IPS-20b (cell line): Measurements from ENCODE around the gene ADK.
"Not testable (repeated sequence)": the region's sequence is repeated elsewhere in the genome, so short reads cannot be mapped to it uniquely, and the experiment has no call there.

Experiments used
- H3K27ac ChIP-seq: one replicate; pipeline ENCODE4 v1.5.1; 2013; ENCODE audit warnings: low read length
- H3K27me3 ChIP-seq: 2 replicates; pipeline ENCODE4 v1.6.1; 2013; ENCODE audit warnings: mild to moderate bottlenecking, low read length, inconsistent platforms; ENCODE audit not compliant: insufficient read depth
- H3K36me3 ChIP-seq: 2 replicates; pipeline ENCODE4 v1.6.1; 2013; ENCODE audit warnings: low read depth, mild to moderate bottlenecking, inconsistent platforms, low read length, moderate library complexity; ENCODE audit not compliant: insufficient read depth
- H3K4me1 ChIP-seq: 2 replicates; pipeline ENCODE4 v1.6.1; 2013; ENCODE audit warnings: mild to moderate bottlenecking, control low read depth, inconsistent platforms, low read length, moderate library complexity; ENCODE audit not compliant: insufficient read depth
- H3K4me3 ChIP-seq: 2 replicates; pipeline ENCODE4 v1.5.1; 2013; ENCODE audit warnings: mild to moderate bottlenecking, low read length, inconsistent platforms
- H3K9ac ChIP-seq: 2 replicates; pipeline ENCODE4 v1.6.1; 2013; ENCODE audit warnings: low read depth, mild to moderate bottlenecking, inconsistent platforms, low read length, moderate library complexity
- H3K9me3 ChIP-seq: 2 replicates; pipeline ENCODE4 v1.6.1; 2013; ENCODE audit warnings: mild to moderate bottlenecking, low read depth, low read length, inconsistent platforms; ENCODE audit not compliant: insufficient read depth

Gene ADK

GRCh38 chr10:74544106-74544505, 393.1 kb downstream of the ADK start:
- H3K4me1 ChIP-seq: peaks cover 14% of the 10 kb centered on the region; the same call in 1 of the 2 replicates
- no peaks in the 10 kb centered on the region for H3K9me3 ChIP-seq
- no peak overlapping the region for H3K27ac ChIP-seq
- H3K36me3 ChIP-seq: no peaks in the 10 kb centered on the region
- H3K4me3 ChIP-seq: no peak overlapping the region
- H3K27me3 ChIP-seq: no peaks in the 10 kb centered on the region
- no peak overlapping the region for H3K9ac ChIP-seq

DNA sequence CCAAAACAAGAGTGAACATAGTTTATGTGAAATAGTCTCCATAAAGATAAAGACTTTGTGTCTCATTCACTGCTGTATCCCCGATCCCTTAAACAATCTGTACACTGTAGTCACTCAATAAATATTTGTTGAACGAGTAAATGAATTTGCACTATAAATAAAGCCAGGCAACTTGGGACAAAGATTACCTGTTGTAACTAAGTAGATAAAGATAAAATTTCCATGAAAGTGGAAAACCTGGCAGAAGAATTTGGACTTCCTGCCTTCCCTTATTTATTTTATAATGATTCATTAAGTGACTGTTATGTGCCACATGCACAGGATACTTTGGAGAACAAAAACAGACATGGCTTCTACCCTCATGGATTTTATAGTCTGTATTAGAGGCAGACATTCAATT, 397.7 kb downstream of the ADK start:
- Histone ChIP-seq H3K4me1 (peaks cover 12% of the 10 kb centered on the region; the same call in 1 of the 2 replicates), H3K9ac (no peak overlapping the region), H3K9me3 (no peaks in the 10 kb centered on the region), H3K27ac (no peak overlapping the region), H3K36me3 (no peaks in the 10 kb centered on the region), H3K4me3 (no peak overlapping the region), H3K27me3 (no peaks in the 10 kb centered on the region)

GRCh38 chr10:74556072-74556705, 405.2 kb downstream of the ADK start:
- Histone ChIP-seq H3K9me3 (no peaks in the 10 kb centered on the region), H3K4me1 (no peaks in the 10 kb centered on the region), H3K9ac (no peak overlapping the region), H3K4me3 (no peak overlapping the region), H3K27me3 (no peaks in the 10 kb centered on the region), H3K27ac (no peak overlapping the region), H3K36me3 (no peaks in the 10 kb centered on the region)

DNA sequence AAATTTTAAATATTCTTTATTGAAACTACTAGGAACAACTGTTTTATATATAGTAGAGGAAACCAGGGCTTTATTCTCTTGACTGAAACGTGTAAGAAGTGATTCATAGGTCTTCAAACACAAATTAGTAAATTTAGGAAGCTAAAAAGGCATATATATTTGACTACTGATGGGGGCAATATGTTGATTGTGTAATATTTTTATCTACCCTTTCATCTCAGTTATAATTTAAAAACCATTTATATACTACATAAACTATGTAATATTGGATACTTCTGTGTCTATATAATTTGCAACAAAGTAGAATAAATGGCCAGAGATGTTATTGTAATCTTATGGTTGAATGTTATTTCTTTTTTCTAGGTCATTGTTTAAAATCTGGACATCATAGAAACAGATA, 406.1 kb downstream of the ADK start:
- Histone ChIP-seq H3K9ac (no peak overlapping the region), H3K9me3 (no peaks in the 10 kb centered on the region), H3K4me1 (no peaks in the 10 kb centered on the region), H3K36me3 (no peaks in the 10 kb centered on the region), H3K4me3 (no peak overlapping the region), H3K27me3 (no peaks in the 10 kb centered on the region), H3K27ac (no peak overlapping the region)

DNA sequence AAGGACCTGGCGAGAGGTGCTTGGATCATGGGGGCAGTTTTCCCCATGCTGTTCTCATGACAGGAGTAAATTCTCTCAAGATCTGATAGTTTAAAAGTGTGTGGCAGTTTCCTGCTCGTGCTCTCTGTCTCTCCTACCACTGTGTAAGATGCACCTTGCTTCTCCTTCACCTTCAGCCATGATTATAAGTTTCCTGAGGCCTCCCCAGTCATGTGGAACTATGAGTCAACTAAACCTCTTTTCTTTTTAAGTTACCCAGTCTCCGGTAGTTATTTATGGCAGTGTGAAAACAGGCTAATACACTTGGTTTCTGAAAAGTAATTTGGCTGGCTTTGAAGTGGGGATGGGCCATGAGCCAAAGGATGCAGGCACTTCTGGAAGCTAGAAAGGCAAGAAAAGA, 407.4 kb downstream of the ADK start:
- H3K36me3 ChIP-seq: no peaks in the 10 kb centered on the region
- no peak overlapping the region for H3K4me3 ChIP-seq
- H3K9me3 ChIP-seq: no peaks in the 10 kb centered on the region
- no peaks in the 10 kb centered on the region for H3K27me3 ChIP-seq
- no peak overlapping the region for H3K9ac ChIP-seq
- H3K4me1 ChIP-seq: no peaks in the 10 kb centered on the region
- no peak overlapping the region for H3K27ac ChIP-seq

- no peaks in the 10 kb centered on the region for H3K36me3 ChIP-seq
- H3K4me3 ChIP-seq: no peak overlapping the region
- H3K27ac ChIP-seq: no peak overlapping the region
- no peaks in the 10 kb centered on the region for H3K9me3 ChIP-seq
- H3K4me1 ChIP-seq: no peaks in the 10 kb centered on the region
- no peak overlapping the region for H3K9ac ChIP-seq
- H3K27me3 ChIP-seq: no peaks in the 10 kb centered on the region
Observed at GRCh38 chr10:74558897-74559296, 407.9 kb downstream of the ADK start.

DNA sequence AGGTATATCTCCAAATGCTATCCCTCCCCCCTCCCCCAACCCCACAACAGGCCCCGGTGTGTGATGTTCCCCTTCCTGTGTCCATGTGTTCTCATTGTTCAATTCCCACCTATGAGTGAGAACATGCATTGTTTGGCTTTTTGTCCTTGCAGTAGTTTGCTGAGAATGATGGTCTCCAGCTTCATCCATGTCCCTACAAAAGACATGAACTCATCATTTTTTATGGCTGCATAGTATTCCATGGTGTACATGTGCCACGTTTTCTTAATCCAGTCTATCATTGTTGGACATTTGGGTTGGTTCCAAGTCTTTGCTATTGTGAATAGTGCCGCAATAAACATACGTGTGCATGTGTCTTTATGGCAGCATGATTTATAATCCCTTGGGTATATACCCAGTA, 417.9 kb downstream of the ADK start:
- not testable (repeated sequence) for H3K9ac ChIP-seq, H3K27me3 ChIP-seq, H3K27ac ChIP-seq, H3K9me3 ChIP-seq, H3K36me3 ChIP-seq, H3K4me1 ChIP-seq, H3K4me3 ChIP-seq

GRCh38 chr10:74573497-74573896, 422.5 kb downstream of the ADK start:
- not testable (repeated sequence) for H3K27ac ChIP-seq, H3K4me3 ChIP-seq, H3K27me3 ChIP-seq, H3K9ac ChIP-seq, H3K36me3 ChIP-seq
- peaks cover 15% of the 10 kb centered on the region for H3K4me1 ChIP-seq
- H3K9me3 ChIP-seq: peaks cover 14% of the 10 kb centered on the region

DNA sequence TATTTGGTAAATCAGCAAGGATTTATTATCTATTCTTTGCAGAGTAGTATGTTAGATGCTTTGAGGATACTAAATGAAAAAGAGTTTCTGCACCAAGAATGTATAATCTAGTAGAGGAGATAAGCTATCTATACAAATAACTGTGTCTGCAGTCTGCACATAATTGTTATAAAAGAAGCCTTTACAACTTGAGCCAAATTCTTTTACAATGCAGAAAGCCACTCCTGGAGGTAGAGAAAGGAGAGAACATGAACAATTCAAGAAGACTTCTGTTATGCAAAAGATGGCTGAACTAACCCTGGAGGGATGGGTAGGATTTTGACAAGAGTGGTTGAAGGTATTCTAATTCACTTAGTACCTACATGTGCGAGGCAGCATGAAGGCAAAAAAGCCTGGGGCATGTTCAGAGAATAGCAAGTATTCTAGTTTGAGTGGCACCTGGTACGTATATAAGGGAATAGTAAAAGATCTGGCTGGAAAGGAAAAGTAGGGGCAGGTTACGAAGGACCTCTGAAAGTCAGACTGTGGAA, 424.2 kb downstream of the ADK start:
- peak overlapping the region; percentile 24; the same call in 1 of the 2 replicates for H3K4me3 ChIP-seq
- 0 out of 2 replicates have a peak overlapping the region, but pooled peaks have one; percentile 4 for H3K9ac ChIP-seq
- H3K9me3 ChIP-seq: peaks cover 14% of the 10 kb centered on the region
- H3K4me1 ChIP-seq: peaks cover 15% of the 10 kb centered on the region
- H3K27me3 ChIP-seq: no peaks in the 10 kb centered on the region
- H3K27ac ChIP-seq: no peak overlapping the region
- H3K36me3 ChIP-seq: peaks cover 7% of the 10 kb centered on the region; the same call in 1 of the 2 replicates

DNA sequence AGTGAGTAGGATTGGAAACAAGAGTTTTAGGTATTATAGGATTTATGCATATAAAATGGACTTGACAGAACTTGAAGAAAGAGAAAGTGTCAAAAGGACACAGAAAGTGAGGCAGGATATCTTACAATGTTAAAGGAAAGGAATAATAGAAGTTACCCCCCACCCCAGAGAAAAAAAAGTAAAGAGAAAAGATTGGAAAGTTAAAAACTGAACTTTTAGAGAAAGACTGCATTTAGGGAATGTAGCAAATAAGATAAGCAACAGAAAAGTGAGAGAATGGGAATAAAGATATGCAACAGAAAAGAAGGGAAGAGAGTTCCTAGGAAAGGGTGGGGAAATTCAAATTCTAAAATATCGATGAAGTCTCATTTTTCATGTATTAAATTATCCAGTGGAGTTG, 424.9 kb downstream of the ADK start:
- Histone ChIP-seq H3K36me3 (peaks cover 7% of the 10 kb centered on the region; the same call in 1 of the 2 replicates), H3K4me1 (peaks cover 15% of the 10 kb centered on the region), H3K4me3 (0 out of 2 replicates have a peak overlapping the region, but pooled peaks have one; percentile 1), H3K27ac (no peak overlapping the region), H3K9me3 (peaks cover 14% of the 10 kb centered on the region), H3K9ac (0 out of 2 replicates have a peak overlapping the region, but pooled peaks have one; percentile 4), H3K27me3 (no peaks in the 10 kb centered on the region)

- Histone ChIP-seq H3K4me1 (peaks cover 15% of the 10 kb centered on the region), H3K4me3 (no peak overlapping the region), H3K9me3 (peaks cover 14% of the 10 kb centered on the region), H3K27ac (no peak overlapping the region), H3K36me3 (peaks cover 7% of the 10 kb centered on the region; the same call in 1 of the 2 replicates), H3K27me3 (no peaks in the 10 kb centered on the region), H3K9ac (no peak overlapping the region)
Observed at GRCh38 chr10:74576586-74576985, 425.6 kb downstream of the ADK start.

DNA sequence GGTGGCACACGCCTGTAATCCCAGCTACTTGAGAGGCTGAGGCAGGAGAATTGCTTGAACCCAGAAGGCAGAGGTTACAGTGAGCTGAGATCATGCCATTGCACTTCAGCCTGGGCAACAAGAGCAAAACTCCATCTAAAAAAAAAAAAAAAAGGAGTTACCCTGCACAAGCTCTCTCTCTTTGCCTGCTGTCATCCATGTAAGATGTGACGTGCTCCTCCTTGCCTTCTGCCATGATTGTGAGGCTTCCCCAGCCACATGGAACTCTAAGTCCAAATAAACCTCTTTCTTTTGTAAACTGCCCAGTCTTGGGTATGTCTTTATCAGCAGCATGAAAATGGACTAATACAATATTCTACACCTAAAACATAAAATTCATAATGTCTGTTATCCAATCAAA, 429.4 kb downstream of the ADK start:
- not testable (repeated sequence) for H3K27ac ChIP-seq, H3K36me3 ChIP-seq
- H3K4me1 ChIP-seq: peaks cover 14% of the 10 kb centered on the region

More for the DNA sequence above, 429.4 kb downstream of the ADK start:
- not testable (repeated sequence) for H3K9me3 ChIP-seq, H3K27me3 ChIP-seq, H3K9ac ChIP-seq, H3K4me3 ChIP-seq
